Mononuclear cell (primary cell): ENCODE results near the gene ODC1. TPM values are rescaled to one million over a fixed set of nuclear protein-coding genes. Genes with fewer than 3 reads are reported as not detected.
"Not testable (repeated sequence)": the region's sequence is repeated elsewhere in the genome, so short reads cannot be mapped to it uniquely, and the experiment has no call there.

Experiments used
- H3K27me3 ChIP-seq: 2 replicates; pipeline ENCODE4 v1.6.0; 2011; ENCODE audit warnings: low read length, control low read depth; ENCODE audit not compliant: insufficient read depth
- H3K4me1 ChIP-seq: 2 replicates; pipeline ENCODE4 v1.5.1; 2011; ENCODE audit warnings: mild to moderate bottlenecking, low read length, control low read depth; ENCODE audit not compliant: insufficient read depth
- H3K4me3 ChIP-seq: 2 replicates; pipeline ENCODE4 v1.5.1; 2011; ENCODE audit warnings: mild to moderate bottlenecking, low read length, moderate library complexity
- H3K9me3 ChIP-seq: 2 replicates; pipeline ENCODE4 v1.5.1; 2011; ENCODE audit warnings: low read depth, mild to moderate bottlenecking, control low read depth, low read length
- total RNA-seq: library from RNA; depleted of rRNA; stranded (reverse); fragments of >200 nt; gene quantifications from one replicate; pipeline ENCODE4 v1.2.3, GENCODE V29; 2012

The ODC1 gene
- total RNA-seq, 1 donor, result 163 TPM

GRCh38 chr2:10469955-10470608, 22.0 kb upstream of the ODC1 start:
- Histone ChIP-seq H3K4me1 (no peaks in the 10 kb centered on the region), H3K4me3 (no peak overlapping the region), H3K9me3 (no peaks in the 10 kb centered on the region)

GRCh38 chr2:10469301-10469700, 21.2 kb upstream of the ODC1 start:
- Histone ChIP-seq H3K9me3 (no peaks in the 10 kb centered on the region), H3K27me3 (no peaks in the 10 kb centered on the region), H3K4me1 (no peaks in the 10 kb centered on the region), H3K4me3 (no peak overlapping the region)

More at GRCh38 chr2:10469955-10470608, 22.0 kb upstream of the ODC1 start:
- no peaks in the 10 kb centered on the region for H3K27me3 ChIP-seq

GRCh38 chr2:10467401-10467800, 19.3 kb upstream of the ODC1 start:
- Histone ChIP-seq H3K4me1 (no peaks in the 10 kb centered on the region), H3K27me3 (no peaks in the 10 kb centered on the region)

GRCh38 chr2:10466801-10467200, 18.7 kb upstream of the ODC1 start:
- Histone ChIP-seq H3K27me3 (no peaks in the 10 kb centered on the region), H3K4me1 (no peaks in the 10 kb centered on the region), H3K4me3 (no peak overlapping the region), H3K9me3 (no peaks in the 10 kb centered on the region)

More at GRCh38 chr2:10467401-10467800, 19.3 kb upstream of the ODC1 start:
- no peaks in the 10 kb centered on the region for H3K9me3 ChIP-seq
- H3K4me3 ChIP-seq, result no peak overlapping the region

GRCh38 chr2:10465910-10466309, 17.8 kb upstream of the ODC1 start:
- H3K9me3 ChIP-seq, result no peaks in the 10 kb centered on the region

GRCh38 chr2:10462178-10463083, 14.3 kb upstream of the ODC1 start:
- no peaks in the 10 kb centered on the region for H3K4me1 ChIP-seq
- no peaks in the 10 kb centered on the region for H3K27me3 ChIP-seq
- no peak overlapping the region for H3K4me3 ChIP-seq
- H3K9me3 ChIP-seq, result no peaks in the 10 kb centered on the region

More at GRCh38 chr2:10465910-10466309, 17.8 kb upstream of the ODC1 start:
- Histone ChIP-seq H3K4me1 (no peaks in the 10 kb centered on the region), H3K27me3 (no peaks in the 10 kb centered on the region), H3K4me3 (no peak overlapping the region)

GRCh38 chr2:10460366-10460796, 12.3 kb upstream of the ODC1 start:
- Histone ChIP-seq H3K4me1 (no peaks in the 10 kb centered on the region), H3K9me3 (no peaks in the 10 kb centered on the region), H3K4me3 (no peak overlapping the region), H3K27me3 (no peaks in the 10 kb centered on the region)

GRCh38 chr2:10457846-10458598, 9.9 kb upstream of the ODC1 start:
- H3K4me1 ChIP-seq, result no peaks in the 10 kb centered on the region
- H3K4me3 ChIP-seq, result no peak overlapping the region
- H3K27me3 ChIP-seq, result no peaks in the 10 kb centered on the region
- H3K9me3 ChIP-seq, result no peaks in the 10 kb centered on the region

GRCh38 chr2:10457195-10457594, 9.1 kb upstream of the ODC1 start:
- H3K4me1 ChIP-seq, H3K27me3 ChIP-seq, H3K4me3 ChIP-seq, H3K9me3 ChIP-seq: not testable (repeated sequence)

GRCh38 chr2:10454505-10454904, 6.4 kb upstream of the ODC1 start:
- peaks cover 4% of the 10 kb centered on the region for H3K4me1 ChIP-seq
- H3K4me3 ChIP-seq, result no peak overlapping the region
- H3K27me3 ChIP-seq, result no peaks in the 10 kb centered on the region
- H3K9me3 ChIP-seq, result no peaks in the 10 kb centered on the region

- peaks cover 10% of the 10 kb centered on the region for H3K4me1 ChIP-seq
- no peak overlapping the region for H3K4me3 ChIP-seq
- H3K27me3 ChIP-seq, result no peaks in the 10 kb centered on the region
- H3K9me3 ChIP-seq, result no peaks in the 10 kb centered on the region
These were observed 5.8 kb upstream of the ODC1 start for GRCh38 chr2:10453905-10454298.

GRCh38 chr2:10452956-10453904, 5.1 kb upstream of the ODC1 start:
- H3K4me3 ChIP-seq, result no peak overlapping the region
- peaks cover 13% of the 10 kb centered on the region for H3K4me1 ChIP-seq
- H3K9me3 ChIP-seq, result no peaks in the 10 kb centered on the region
- no peaks in the 10 kb centered on the region for H3K27me3 ChIP-seq

GRCh38 chr2:10452312-10452711, 4.2 kb upstream of the ODC1 start:
- H3K9me3 ChIP-seq, result no peaks in the 10 kb centered on the region
- no peaks in the 10 kb centered on the region for H3K27me3 ChIP-seq
- peaks cover 17% of the 10 kb centered on the region for H3K4me1 ChIP-seq
- H3K4me3 ChIP-seq, result no peak overlapping the region

GRCh38 chr2:10451819-10452218, 3.7 kb upstream of the ODC1 start:
- peaks cover 21% of the 10 kb centered on the region for H3K4me1 ChIP-seq
- H3K4me3 ChIP-seq, result no peak overlapping the region
- no peaks in the 10 kb centered on the region for H3K27me3 ChIP-seq
- H3K9me3 ChIP-seq, result no peaks in the 10 kb centered on the region
